ENCODE measurements around the gene ROR1.
"Not testable (repeated sequence)": the region's sequence is repeated elsewhere in the genome, so short reads cannot be mapped to it uniquely, and the experiment has no call there.

The ROR1 gene

DNA sequence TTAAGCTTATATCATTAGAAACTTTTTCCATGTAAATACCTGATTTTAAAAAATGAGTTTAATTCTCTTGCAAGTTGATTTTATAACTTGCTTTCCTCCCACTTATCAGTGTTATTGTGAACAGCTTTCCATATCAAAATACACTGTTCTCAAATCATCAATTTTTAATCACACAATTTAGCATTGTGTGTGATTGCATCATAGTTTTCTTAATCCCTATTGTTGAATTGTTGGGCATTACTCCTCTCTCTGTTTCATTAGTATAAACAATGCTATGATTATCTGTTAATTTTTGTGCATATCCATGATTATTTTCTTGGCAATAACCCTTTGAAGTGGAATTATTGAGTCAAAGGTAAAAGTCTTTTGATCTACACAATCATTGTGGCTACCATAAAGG lies 48.7 kb downstream of the ROR1 start:
- DNase-seq (ENCODE audit: low read depth in 2 of 2): no peak

DNA sequence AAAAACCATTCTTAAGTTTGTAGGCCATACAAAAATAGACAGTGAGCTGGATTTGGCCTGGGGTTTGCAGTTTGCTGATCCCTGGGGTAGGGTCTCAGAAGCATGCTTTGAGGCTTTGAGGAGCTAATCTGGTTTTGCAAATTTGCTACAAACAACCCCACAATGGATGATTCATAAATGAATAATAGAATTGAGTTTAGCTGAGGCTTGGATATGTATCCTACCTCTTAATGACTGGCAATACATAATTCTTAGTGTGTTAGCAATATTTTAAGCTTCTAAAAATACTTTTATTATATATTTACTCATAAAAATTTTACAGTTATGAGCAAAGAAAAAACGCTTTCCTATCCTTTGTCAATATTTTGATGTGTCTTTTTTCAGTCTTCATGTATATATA lies 50.6 kb downstream of the ROR1 start:
- DNase-seq (ENCODE audit: low read depth in 2 of 2): no peak

DNA sequence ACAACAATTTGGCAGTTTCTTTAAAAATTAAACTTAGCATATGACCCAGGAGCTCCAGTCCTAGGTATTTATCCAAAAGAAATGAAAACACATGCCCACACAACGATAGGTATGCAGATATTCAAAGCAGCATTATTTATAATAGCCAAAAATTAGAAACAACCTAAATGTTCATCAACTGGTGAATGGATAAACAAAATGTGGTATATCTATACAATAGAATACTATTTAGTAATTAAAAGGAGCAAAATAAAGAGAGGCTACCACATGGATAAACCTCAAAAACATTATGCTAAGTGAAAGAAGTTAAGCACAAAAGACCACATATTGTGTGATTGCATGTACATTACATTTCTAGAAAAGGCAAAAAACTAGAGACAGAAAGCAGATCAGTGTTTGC lies 51.3 kb downstream of the ROR1 start:
- DNase-seq (ENCODE audit: low read depth in 2 of 2): no peak

DNA sequence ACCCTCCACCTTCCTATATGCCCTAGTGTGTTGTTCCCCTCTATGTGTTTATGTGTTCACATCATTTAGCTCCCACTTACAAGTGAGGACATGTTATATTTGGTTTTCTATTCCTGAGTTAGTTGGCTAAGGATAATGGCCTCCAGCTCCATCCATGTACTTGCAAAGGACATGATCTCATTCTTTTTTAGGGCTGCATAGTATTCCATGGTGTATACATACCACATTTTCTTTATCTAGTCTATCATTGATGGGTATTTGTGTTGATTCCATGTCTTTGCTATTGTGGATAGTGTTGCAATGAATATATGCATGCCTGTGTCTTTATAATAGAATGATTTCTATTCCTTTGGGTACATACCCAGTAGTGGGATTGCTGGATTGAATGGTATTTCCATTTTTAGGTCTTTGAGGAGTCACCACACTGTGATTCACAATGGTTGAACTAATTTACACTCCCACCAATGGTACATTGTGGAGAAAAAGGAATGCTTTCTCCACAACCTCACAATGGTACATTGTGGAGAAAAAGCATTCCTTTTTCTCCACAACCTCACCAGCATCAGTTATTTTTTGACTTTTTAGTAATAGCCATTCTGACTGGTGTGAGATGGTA lies 52.5 kb downstream of the ROR1 start:
- not testable (repeated sequence) for DNase-seq (ENCODE audit: low read depth in 2 of 2)

DNA sequence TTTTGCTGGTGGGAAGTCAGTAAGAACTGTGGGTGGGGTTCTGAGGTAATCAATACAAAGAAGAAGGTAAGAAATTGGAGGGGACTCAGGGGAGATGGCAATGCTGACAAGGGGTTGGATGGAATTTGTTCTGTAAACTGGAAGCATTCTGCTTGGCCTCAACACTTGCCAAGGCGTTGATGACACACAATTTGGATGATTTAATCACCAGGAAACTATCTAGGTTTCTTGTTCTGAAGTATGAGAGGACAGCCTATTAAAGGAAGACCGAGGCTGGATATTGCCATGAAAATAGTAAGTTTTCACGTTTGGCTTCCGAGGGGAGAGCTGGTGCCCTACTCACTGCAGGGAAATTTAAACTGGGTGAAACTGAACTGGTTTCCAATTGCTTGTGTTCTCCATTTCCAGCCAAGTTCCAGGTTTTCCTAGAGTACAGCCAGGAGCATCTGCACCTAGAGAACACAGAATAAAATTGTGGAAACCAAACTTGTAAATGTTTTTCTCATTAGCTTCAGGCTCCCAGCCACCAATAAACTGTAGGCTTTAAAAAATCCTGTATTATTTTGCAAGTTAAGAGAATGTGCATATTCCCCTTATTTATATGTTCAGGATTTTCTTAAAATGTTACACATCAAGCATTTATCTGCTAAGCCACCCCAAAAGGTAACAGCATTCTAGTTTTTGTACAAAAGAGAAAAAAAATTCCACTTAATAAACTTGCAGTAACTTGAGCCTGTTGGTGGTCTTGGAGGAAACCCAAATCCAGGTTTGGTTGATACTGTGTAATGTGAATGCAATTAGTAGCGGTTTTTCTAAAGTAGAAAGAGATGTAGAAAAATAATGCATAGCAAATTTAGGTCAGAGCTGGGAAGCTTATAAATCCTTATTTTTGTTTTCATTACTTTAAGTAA lies 53.8 kb downstream of the ROR1 start:
- no peak for DNase-seq (ENCODE audit: low read depth in 2 of 2)

DNA sequence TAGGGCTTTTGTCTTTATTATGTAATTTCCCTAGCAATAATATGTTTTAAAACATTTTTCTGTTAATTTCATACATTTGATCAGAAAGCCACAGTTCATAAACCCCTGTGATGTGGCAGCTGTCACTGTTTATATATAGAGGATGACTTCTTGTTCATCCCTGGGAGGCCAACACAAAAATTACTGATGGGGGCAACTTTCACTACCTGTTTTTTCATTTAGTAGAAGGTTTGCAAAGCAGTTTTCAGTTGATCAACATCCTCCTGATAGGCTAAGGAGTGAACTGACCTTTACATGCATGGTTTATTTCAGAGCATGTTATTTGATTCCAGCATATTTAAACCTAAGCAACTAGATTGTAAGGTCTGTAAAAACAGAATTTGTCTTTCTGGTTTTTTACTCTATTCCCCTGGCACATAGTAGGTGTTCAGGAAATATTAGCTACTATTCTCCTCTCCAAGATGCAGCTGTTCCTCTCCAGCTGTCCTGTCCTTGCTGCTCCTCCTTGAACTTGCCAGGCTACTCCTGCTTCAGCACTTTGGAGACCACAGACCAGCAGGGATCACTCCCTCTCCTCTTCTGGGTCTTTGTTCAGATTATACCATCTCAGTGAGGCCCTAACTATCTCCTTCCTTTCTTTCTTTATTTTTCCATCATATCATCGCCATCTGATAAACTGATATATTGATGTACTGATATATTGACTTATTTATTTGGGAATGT lies 54.7 kb downstream of the ROR1 start:
- DNase-seq (ENCODE audit: low read depth in 2 of 2): no peak

DNA sequence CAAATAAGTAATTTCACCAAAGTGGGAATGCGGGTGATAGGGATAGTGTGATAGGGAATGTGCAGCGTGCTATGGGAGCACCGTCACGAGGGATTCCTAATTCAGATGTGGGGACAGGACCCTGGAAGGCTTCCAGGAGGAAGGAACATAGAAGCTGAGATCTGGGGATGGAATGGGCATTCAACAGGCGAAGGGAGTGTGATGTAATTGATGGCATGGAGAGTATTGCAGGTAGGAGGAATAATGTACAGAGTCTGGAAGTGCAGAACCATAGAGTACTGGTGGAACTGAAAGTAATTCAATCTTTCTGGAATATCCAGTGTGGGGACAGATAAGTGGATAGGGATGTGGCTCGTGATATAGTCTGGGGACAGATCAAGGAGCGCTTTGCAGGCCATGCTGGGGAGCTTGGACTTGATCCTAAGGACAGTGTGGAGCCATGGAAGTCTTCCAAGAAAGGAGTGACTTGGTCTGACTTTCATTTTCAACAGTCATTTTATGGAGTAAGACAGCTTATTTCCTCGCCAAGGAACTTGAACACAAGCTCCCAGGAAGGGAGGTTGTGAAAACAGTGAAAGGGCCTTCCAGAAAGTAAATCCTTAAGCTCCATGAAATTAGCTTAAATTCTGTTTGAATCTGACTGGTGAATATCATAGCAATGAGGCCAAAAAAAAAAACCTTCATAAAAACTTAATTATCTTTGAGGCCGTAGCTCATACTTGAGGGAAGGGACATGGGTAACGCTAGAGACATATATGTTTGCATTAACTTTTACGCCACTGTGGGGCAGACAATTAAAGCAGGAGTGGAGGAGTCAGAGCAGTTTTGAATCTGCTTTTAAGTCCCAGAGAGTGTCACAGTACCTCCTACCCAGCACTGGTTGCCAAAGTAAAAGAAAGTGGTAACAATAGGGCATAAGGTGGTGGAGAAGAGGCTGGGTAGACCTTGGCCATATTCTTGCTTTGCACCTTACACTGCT lies 55.8 kb downstream of the ROR1 start:
- no peak for DNase-seq (ENCODE audit: low read depth in 2 of 2)

DNA sequence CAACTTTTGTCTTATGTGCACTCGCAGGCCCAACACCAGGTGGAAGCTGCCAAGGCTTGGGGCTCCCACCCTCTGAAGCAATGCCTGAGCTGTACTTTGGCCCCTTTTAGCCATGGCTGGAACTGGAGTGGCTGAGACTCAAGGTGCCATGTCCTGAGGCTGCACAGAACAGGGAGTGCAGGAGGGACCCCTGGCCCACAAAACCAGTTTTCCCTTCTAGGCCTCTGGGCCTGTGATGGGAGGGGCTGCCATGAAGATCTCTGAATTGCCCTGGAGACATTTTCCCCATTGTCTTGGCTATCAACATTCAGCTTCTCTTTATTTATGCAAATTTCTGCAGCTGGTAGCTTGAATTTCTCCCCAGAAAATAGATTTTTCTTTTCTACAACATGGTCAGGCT lies 57.6 kb downstream of the ROR1 start:
- DNase-seq (ENCODE audit: low read depth in 2 of 2): no peak

GRCh38 chr1:63833363-63834119 lies 59.7 kb downstream of the ROR1 start:
- DNase-seq (ENCODE audit: low read depth in 2 of 2): no peak

DNA sequence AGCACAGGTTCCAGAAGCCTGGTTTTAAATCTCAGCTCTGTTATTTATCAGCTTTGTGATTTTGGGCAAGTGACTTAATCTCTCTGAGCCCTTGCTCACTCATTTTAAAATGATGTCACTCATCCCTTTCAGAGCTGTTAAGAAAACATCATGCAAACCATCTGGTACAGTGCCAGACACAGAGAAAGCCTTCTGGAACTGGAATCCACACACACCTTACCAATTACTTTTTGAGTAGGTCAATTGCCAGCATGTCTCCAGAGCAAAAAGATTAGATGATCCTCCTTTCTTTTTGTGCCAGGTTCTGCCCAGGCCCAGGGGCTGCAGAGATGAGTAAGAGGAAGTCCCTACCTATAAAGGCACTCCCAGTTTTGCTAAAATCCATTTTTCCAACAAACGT lies 61.3 kb downstream of the ROR1 start:
- no peak for DNase-seq (ENCODE audit: low read depth in 2 of 2)

DNA sequence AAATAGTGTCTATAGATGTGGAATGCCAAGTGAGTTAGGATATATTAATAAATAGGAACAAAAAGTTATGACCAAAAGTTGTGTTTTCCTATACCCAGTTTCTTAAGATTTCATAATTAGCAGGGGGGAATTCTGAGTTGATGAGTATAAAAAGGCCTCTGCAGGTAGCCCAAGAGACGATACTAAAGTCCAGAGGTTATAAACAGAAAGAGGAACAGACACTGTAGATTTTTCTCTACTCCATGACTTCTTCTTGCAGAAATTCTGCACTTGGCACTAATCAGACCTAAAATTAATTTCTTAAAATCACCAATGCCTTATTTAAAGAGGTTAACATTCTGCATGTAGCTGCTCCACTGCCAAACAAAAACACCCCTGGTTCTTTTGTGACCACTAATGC lies 62.6 kb downstream of the ROR1 start:
- no peak for DNase-seq (ENCODE audit: low read depth in 2 of 2)

- no peak for DNase-seq (ENCODE audit: low read depth in 2 of 2)
Measured at GRCh38 chr1:63836830-63837229, 63.0 kb downstream of the ROR1 start.

- DNase-seq (ENCODE audit: low read depth in 2 of 2): no peak
Measured at GRCh38 chr1:63843010-63843409, 69.2 kb downstream of the ROR1 start.

DNA sequence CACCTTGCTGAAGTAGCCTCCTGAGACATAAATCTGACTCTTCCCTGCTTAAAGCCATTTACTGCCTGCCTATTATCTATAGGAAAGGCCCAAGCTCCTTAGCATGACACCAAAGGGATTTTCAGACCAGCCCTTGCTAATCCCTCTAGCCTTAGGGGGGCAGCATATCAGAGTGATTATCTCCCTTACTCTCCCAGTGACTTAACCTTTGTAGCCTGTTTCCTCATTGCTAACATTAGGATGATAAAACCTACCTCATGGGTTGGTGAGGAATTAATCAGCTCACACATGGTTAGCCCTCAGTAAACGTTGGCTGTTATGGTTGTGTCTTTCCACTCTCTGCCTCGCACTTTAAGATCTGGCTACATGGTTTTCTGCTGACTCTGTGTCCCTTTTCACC lies 70.1 kb downstream of the ROR1 start:
- DNase-seq (ENCODE audit: low read depth in 2 of 2): no peak

- DNase-seq (ENCODE audit: low read depth in 2 of 2): no peak
Measured at GRCh38 chr1:63845346-63845745, 71.5 kb downstream of the ROR1 start.

- DNase-seq (ENCODE audit: low read depth in 2 of 2): no peak
Measured at GRCh38 chr1:63847308-63847910, 73.6 kb downstream of the ROR1 start.

DNA sequence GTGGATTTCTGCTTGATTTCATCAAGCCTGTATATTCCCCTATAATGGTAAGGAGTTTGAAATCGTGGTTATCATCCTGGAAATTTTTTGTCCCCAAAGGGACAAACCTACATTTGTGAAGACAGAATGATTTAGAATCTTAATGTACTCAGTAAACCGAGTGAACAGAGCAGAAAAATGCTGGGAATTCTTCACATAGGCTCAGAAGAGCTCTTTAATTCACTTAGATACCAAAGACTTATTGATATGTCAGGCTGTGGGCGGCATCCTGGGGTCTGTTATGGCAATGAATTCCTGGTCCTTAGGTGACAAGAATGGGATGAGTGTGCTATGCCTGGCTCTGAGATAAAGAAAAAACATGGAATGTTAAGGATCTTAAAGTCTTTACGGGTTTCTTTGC lies 74.9 kb downstream of the ROR1 start:
- DNase-seq (ENCODE audit: low read depth in 2 of 2): no peak

DNA sequence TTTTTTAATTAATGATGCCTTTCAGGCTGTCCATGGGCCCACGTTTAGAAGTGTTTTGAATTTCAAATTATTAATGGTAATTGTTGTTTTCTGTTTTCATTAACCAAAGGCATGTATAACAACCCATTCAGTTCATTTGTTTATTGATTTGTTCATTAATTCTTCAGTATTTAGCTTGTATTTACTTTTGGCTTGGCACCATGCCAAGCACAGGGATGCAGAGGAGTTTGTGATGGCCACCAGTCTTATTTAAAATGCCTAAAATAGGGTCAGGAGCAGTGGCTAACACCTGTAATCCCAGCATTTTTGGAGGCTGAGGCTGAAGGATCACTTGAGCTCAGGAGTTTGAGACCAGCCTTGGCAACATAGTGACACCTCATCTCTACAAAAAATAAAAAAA lies 75.3 kb downstream of the ROR1 start:
- no peak for DNase-seq (ENCODE audit: low read depth in 2 of 2)

DNA sequence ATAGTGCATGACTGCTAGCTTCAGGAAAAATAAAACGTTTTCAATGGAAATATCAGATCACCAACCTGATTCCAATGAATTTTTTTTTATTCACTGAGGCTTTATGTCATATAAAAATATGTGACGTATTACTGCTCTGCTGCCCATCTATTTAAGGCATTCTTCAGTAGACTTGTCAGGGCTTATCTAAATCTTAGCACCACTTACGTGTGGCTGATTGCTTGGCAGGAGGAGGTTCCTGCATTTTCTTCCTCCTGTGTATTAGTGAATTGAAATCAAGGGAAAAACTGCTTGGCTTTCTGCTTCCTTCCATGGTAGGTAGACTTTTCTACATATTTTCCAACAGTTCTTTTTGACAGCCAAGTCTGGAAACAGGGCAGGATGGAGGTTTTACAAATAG lies 80.3 kb downstream of the ROR1 start:
- DNase-seq (ENCODE audit: low read depth in 2 of 2): no peak

DNA sequence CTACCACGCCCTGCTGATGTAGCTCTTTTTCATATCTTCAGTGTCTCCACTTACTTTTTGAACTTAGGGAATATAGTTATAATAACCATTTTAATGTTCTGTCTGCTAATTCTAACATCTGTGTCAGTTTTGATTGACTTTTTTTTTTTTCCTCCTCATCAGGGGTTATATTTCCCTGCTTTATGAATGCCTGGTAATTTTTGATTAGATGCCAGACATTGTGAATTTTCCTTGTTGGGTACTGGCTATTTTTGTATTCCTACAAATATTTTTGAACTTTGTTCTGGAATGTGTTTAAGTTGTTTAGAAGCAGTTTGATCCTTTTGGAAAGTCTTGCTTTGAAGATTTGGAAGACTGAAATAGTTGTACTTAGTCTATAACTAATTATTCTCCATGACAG lies 82.1 kb downstream of the ROR1 start:
- DNase-seq (ENCODE audit: low read depth in 2 of 2): no peak
